PC-9 (cell line): ENCODE measurements around the gene SCGB2B2.

Experiments used
- EZH2 ChIP-seq: fragments of 200-600 bp; sonication (generic); IDR thresholded peaks from 2 replicates; pipeline ENCODE4 v1.8.0; 2017; ENCODE audit warnings: antibody characterized with exemption, low read depth
- TF ChIP-seq, protein P1 (sequence below): fragments of 200-600 bp; sonication (generic); conservative IDR thresholded peaks from 2 replicates; pipeline ENCODE4 v1.6.1; 2017; ENCODE audit warnings: mixed run types, antibody characterized with exemption, mild to moderate bottlenecking, moderate library complexity

DNA sequence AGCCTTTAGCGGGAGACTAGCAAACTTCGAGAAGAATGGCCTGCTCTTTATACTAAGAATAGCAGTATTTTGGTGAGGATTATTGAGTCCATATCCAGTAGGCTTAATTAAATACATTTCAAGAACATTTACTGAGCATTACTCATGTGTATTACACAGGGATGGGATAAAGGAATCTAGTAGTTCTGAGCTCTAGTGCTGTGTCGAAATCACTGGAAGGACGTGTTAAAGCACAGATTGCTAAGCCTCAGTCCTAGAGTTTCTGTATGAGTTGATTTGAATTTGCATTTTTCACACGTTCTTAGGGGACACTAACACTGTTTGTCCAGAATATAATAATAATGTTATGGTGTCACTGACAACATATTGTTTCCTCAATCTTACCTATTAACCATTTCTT lies 9.5 kb upstream of the SCGB2B2 start:
- TF ChIP-seq, protein P1, sequence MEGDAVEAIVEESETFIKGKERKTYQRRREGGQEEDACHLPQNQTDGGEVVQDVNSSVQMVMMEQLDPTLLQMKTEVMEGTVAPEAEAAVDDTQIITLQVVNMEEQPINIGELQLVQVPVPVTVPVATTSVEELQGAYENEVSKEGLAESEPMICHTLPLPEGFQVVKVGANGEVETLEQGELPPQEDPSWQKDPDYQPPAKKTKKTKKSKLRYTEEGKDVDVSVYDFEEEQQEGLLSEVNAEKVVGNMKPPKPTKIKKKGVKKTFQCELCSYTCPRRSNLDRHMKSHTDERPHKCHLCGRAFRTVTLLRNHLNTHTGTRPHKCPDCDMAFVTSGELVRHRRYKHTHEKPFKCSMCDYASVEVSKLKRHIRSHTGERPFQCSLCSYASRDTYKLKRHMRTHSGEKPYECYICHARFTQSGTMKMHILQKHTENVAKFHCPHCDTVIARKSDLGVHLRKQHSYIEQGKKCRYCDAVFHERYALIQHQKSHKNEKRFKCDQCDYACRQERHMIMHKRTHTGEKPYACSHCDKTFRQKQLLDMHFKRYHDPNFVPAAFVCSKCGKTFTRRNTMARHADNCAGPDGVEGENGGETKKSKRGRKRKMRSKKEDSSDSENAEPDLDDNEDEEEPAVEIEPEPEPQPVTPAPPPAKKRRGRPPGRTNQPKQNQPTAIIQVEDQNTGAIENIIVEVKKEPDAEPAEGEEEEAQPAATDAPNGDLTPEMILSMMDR = no peak
- no peak for TF ChIP-seq EZH2
